Adrenal gland (tissue), 5 donors: ENCODE results near the gene FGGY.

Experiments used
- POLR2A ChIP-seq, 2 donors: fragments of 450-650 bp; IDR thresholded peaks; one replicate each; pipeline ENCODE4 v1.6.1; 2017; ENCODE audit warnings: antibody characterized with exemption in 2 of 2, mild to moderate bottlenecking in 2 of 2, moderate library complexity in 1 of 2
- TF ChIP-seq, protein P1 (sequence below), 6 experiments: fragments of 450-650 bp in 4 of 6; fragments of 200-600 bp in 2 of 6; sonication (generic) in 1 of 6; IDR thresholded peaks; 1 replicate in 5 of 6; 2 replicates in 1 of 6; pipeline versions ENCODE4 v1.5.1 to v1.8.0; 2016 to 2021; ENCODE audit warnings: antibody characterized with exemption in 6 of 6, mild to moderate bottlenecking in 2 of 6, moderate library complexity in 1 of 6
- donor health status: DM: no; HTN: no; CAD: no.

DNA sequence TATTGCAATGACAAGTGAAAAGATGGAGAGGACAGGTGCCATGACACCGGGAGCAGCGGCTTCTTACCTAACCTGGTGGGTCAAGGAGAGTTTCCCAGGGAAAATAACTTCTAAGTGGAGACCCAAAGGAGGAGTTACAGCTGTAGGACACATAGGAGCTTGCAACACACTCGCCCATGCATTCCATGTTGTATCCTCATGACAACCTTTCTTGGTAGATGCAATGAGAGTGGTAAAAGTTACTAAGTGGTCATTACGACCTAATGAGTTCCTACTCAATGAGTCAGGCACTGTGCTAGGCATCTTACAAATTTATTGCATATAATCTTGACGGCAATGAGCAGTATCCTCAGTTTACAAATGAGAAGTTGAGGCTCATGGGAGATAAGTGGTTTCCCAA, 398.4 kb downstream of the FGGY start:
- TF ChIP-seq, protein P1, sequence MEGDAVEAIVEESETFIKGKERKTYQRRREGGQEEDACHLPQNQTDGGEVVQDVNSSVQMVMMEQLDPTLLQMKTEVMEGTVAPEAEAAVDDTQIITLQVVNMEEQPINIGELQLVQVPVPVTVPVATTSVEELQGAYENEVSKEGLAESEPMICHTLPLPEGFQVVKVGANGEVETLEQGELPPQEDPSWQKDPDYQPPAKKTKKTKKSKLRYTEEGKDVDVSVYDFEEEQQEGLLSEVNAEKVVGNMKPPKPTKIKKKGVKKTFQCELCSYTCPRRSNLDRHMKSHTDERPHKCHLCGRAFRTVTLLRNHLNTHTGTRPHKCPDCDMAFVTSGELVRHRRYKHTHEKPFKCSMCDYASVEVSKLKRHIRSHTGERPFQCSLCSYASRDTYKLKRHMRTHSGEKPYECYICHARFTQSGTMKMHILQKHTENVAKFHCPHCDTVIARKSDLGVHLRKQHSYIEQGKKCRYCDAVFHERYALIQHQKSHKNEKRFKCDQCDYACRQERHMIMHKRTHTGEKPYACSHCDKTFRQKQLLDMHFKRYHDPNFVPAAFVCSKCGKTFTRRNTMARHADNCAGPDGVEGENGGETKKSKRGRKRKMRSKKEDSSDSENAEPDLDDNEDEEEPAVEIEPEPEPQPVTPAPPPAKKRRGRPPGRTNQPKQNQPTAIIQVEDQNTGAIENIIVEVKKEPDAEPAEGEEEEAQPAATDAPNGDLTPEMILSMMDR (IDR thresholded peaks at IDR 0.05) = no peak
- TF ChIP-seq POLR2A (IDR thresholded peaks at IDR 0.05) = no peak
